D721Med (cell line): ENCODE data around the gene ATP1B1.

Experiments
- DNase-seq: peaks from one replicate; pipeline ENCODE4 v3.0.0; 2011; ENCODE audit warnings: low spot score; ENCODE audit not compliant: insufficient read length
- FAIRE-seq: peaks from 2 replicates; lab custom pipeline; 2011; peaks lifted over from hg19 to GRCh38; lab: Jason Lieb, UNC
- TF ChIP-seq, protein P1 (sequence below): IDR thresholded peaks from 2 replicates; pipeline ENCODE4 v1.5.1; 2012; ENCODE audit warnings: mild to moderate bottlenecking, control low read depth; ENCODE audit not compliant: insufficient read depth; ENCODE audit errors: missing control alignments

The ATP1B1 gene

DNA sequence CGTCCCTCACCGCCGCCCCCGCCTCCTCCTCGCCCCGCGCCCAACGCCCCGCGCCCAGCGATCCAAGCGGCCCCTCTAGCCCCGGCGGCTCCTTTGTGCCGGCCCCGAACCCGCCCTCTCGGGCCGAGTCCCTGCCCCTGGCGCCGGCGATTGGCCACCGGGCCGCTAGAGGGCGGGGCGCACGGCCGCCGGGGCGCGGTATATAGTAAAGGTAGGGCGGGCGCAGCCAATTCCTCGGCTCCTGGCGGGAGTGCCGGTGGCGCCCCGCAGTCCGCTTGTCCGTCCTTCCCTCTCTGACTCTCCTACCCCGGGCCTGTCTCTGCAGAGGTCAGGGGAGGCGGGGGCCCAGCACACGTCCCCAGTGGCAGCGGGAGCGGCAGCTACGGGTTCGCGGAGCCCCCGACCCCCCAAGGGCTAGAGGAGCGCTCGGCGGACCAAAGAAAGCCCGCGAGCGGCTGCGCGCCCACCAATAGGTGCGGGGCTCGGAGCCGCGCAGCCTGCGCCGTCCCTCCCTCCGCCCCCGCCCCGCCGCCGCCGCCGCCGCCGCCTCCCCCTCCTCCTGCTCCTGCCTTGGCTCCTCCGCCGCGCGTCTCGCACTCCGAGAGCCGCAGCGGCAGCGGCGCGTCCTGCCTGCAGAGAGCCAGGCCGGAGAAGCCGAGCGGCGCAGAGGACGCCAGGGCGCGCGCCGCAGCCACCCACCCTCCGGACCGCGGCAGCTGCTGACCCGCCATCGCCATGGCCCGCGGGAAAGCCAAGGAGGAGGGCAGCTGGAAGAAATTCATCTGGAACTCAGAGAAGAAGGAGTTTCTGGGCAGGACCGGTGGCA is at the start of gene ATP1B1:
ATP1B1 (plus strand) TSS at position 596 of the 826 bp plus-strand sequence; CDS start at position 736, 140 bp downstream.
- TF ChIP-seq, protein P1, sequence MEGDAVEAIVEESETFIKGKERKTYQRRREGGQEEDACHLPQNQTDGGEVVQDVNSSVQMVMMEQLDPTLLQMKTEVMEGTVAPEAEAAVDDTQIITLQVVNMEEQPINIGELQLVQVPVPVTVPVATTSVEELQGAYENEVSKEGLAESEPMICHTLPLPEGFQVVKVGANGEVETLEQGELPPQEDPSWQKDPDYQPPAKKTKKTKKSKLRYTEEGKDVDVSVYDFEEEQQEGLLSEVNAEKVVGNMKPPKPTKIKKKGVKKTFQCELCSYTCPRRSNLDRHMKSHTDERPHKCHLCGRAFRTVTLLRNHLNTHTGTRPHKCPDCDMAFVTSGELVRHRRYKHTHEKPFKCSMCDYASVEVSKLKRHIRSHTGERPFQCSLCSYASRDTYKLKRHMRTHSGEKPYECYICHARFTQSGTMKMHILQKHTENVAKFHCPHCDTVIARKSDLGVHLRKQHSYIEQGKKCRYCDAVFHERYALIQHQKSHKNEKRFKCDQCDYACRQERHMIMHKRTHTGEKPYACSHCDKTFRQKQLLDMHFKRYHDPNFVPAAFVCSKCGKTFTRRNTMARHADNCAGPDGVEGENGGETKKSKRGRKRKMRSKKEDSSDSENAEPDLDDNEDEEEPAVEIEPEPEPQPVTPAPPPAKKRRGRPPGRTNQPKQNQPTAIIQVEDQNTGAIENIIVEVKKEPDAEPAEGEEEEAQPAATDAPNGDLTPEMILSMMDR = peak; percentile 14
- DNase-seq = peak; percentile 99
- FAIRE-seq = no peak

DNA sequence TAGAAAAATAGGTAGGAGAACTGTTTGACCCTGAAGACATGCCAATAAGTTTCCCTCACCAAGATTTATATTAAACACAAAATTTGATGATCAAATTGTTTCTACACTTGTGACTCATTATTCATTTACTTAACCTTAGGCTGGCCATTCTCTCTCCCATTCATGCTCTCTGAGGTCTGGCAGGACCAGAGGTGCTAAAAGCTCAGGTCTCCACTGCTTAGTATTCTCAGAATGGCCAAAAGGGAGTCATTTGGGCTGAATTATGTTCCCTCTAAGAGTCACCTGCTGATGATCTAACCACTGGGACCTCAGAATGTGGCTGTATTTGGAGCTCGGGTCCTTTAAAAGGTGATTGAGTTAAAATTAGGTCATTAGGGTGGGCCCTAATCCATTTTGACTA is 47.1 kb upstream of the ATP1B1 start:
- TF ChIP-seq, protein P1 = no peak
- FAIRE-seq = no peak
- DNase-seq = no peak

DNA sequence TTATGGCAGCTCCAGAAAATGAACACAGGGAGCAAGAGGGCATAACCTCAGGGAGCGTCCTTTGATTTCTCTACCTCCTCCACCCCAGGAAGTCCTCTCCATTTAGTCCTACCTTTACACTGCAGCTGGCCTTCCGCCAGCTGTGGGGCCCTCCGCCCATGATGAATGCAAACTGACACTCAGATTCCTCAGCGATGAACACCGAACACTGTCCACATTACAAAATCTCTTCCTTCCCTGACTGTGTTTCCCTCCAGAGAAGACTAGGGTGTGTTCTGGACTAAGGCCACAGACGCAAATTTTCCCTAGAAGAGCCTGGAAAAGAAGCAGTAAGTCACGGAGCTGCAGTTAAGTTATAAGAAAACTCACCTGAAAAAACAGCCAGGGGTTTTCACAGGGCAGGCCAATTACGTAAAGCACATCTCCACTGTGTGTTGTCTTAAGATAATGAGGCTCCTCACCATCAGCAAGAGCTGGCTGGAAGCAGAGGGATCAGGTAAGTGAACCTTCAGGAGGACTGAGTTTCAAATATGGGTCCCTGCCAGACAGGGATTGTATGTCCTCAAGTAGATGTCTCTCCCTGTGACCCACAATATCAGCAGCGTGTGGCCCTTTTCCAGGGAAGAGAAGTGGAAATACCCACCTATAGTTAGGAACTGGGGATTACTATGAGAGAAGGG is 46.3 kb upstream of the ATP1B1 start:
- FAIRE-seq = no peak
- TF ChIP-seq, protein P1 = no peak

DNA sequence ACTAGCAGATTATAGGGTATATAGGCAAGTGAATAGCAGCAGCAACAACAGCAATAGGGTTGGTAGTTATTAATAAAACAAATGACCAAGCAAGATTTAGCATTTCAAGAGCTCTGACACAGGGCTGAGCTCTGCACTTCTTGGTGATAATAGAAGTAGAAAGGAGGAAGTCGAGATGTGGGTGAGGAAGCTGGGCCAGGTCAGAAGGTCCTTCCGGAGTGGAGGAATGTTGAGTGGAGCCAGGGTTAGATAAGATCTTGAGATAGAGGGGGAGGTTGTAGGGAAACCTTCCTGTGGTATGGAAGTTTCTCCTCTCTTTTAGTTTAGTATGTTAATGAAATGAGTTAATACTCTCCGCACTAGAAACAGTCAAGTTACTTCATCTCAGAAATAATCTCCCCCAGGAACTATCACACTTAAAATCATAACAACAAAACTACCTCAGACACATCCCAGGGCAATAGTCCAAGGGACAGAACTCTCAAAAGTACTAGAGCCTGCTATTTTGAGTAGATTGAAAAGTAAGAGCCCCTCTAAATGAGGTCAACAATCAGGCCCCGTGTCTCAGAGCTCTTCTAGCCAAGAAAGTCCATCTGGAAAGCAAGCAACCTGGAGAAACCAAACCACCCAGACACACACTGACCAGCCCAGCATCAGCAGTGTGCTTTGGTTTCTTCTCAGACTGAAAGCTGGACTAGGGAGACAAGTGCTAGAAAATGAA is 45.4 kb upstream of the ATP1B1 start:
- TF ChIP-seq, protein P1 = no peak
- FAIRE-seq (no peak), DNase-seq (no peak)

More for the DNA sequence above, 46.3 kb upstream of the ATP1B1 start:
- no peak for DNase-seq

DNA sequence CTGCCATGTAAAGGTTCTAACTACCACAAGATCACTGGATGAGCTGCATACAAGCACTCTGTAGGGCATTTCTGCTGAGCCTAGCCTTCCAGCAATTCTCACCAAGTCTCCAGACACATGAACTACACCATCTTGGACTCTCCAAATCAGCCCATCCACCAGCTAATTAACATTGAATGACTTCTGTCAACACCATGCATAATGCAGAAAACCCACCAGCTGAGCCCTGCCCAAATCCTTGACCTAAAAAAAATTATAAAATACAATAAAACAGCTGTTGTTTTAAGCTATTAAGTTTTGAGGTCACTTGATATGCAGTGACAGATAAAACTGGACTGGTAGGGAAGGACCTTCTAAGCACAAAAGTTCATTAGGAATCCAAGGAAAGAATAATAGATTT is 44.3 kb upstream of the ATP1B1 start:
- TF ChIP-seq, protein P1 = no peak
- no peak for FAIRE-seq

DNA sequence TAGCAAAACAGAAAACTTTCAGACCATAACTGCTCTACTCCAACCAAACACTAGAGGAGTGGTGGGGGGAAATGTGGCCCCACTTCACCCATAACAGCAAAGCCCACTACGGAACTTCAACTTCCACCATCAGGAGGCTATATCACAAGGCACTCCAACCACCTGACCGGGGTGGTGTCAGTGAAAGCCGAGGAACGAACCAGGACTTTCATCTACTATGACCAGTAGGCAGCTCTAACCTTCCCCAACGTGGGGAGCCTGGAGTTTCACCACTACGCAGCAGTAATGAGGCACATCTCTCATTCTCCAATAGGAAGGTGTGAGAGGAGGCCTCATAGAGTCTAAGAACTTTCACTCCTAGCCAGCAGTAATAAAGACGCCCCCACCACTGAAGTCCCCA is 42.4 kb upstream of the ATP1B1 start:
- no peak for FAIRE-seq
- DNase-seq = no peak
- TF ChIP-seq, protein P1 = no peak

More for the DNA sequence above, 44.3 kb upstream of the ATP1B1 start:
- DNase-seq = no peak
